ENCODE data around the gene KANSL1L. TPM values are rescaled to one million over a fixed set of nuclear protein-coding genes. Genes with fewer than 3 reads are reported as not detected.

The KANSL1L gene
- polyA plus RNA-seq, 1 donor (not counting 4 experiments of a cell fraction or from before 2014, with no cell fraction given): 4.7 TPM

DNA sequence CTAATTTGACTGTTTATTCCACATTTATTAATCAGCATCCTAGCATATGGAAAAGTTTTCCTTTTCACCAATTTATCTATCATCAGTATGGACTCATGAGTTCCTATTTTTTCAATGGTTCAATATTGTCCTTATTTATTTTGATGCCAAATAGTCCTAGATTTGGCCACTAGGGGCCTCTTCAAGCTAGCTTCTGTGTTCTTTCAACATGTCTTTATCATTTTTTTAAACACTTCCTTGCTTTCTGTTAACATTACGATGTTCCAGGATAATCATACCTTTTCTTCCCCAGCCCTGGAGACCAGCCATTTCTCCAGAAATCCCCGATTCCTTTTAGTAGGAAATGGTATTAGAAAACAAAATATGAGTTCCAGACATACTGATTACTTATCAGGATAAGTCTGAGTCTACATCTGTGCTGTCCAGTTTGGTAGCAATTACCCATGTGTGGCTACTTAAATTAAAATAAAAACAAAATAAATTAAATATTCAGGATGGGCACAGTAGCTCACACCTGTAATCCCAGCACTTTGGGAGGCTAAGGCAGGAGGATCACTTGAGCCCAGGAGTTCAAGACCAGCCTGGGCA is 98.2 kb downstream of the KANSL1L start:
- no peak overlapping the region for H3K4me2 ChIP-seq (ENCODE audit: control insufficient read depth, extremely low read depth, insufficient read depth, low read depth, low read length)
- H3K4me3 ChIP-seq (ENCODE audit: control insufficient read depth in 2 of 3, extremely low read depth in 1 of 3, insufficient read depth in 2 of 3, low read depth in 1 of 3, low read length in 3 of 3): no peak overlapping the region
- H3K9me1 ChIP-seq (ENCODE audit: control insufficient read depth, extremely low read depth, insufficient read depth, low read length): no peaks in the 10 kb centered on the region
- H4K20me1 ChIP-seq (ENCODE audit: control insufficient read depth, extremely low read depth, insufficient read depth, low read length): no peaks in the 10 kb centered on the region
- H3K36me3 ChIP-seq (ENCODE audit: control insufficient read depth in 2 of 2, extremely low read depth in 1 of 2, insufficient read depth in 2 of 2, low read length in 2 of 2): no peaks in the 10 kb centered on the region
- H3K27me3 ChIP-seq (ENCODE audit: control insufficient read depth, extremely low read depth, insufficient read depth, low read length): no peaks in the 10 kb centered on the region
- dilution Hi-C loops (cut with MboI; ENCODE audit: extremely low pct_ligation_motif_present, low sequenced_read_pairs): no loop called here
- H3K9ac ChIP-seq (ENCODE audit: control insufficient read depth, extremely low read depth, insufficient read depth, low read length): no peak overlapping the region
- H3K27ac ChIP-seq (ENCODE audit: control insufficient read depth, insufficient read depth, low read length): no peak overlapping the region
- peak overlapping the region; percentile 60 for H2AFZ ChIP-seq (ENCODE audit: control insufficient read depth, low read length)
- DNase-seq (ENCODE audit: low read depth, low spot score) (no peak), FAIRE-seq (no peak)
- no peaks in the 10 kb centered on the region for H3K4me1 ChIP-seq (ENCODE audit: control insufficient read depth, extremely low read depth, insufficient read depth, low read length)
- TF ChIP-seq, protein P1, sequence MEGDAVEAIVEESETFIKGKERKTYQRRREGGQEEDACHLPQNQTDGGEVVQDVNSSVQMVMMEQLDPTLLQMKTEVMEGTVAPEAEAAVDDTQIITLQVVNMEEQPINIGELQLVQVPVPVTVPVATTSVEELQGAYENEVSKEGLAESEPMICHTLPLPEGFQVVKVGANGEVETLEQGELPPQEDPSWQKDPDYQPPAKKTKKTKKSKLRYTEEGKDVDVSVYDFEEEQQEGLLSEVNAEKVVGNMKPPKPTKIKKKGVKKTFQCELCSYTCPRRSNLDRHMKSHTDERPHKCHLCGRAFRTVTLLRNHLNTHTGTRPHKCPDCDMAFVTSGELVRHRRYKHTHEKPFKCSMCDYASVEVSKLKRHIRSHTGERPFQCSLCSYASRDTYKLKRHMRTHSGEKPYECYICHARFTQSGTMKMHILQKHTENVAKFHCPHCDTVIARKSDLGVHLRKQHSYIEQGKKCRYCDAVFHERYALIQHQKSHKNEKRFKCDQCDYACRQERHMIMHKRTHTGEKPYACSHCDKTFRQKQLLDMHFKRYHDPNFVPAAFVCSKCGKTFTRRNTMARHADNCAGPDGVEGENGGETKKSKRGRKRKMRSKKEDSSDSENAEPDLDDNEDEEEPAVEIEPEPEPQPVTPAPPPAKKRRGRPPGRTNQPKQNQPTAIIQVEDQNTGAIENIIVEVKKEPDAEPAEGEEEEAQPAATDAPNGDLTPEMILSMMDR (optimal IDR thresholded peaks at IDR 0.05 in 1 of 3, IDR thresholded peaks at IDR 0.05 in 1 of 3, conservative IDR thresholded peaks at IDR 0.05 in 1 of 3; ENCODE audit: extremely low read depth in 1 of 3, insufficient read depth in 2 of 3, low read length in 3 of 3): peak in 2 of 3 experiments; percentile 50 to 54
- no peak for TF ChIP-seq EZH2 (IDR thresholded peaks at IDR 0.05; ENCODE audit: low read length)
- H3K9me3 ChIP-seq (ENCODE audit: control insufficient read depth, low read depth, low read length): no peaks in the 10 kb centered on the region
- no peaks in the 10 kb centered on the region for H3K79me2 ChIP-seq (ENCODE audit: control insufficient read depth, insufficient read depth, low read length)

DNA sequence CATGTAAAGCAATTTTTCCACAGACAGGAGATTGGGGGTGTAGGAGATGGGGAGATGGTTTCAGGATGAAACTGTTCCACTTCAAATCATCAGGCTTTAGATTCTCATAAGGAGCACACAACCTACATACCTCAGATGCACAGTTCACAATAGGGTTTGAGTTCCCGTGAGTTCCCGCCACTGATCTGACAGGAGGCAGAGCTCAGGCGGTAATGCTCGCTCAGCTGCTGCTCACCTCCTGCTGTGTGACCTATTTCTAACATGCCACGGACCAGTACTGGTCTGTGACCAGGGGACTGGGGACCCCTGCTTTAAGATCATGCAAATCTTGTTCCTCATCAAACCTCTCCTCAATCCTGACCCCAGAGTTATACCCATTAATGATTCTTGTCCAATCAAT is 98.7 kb downstream of the KANSL1L start:
- dilution Hi-C loops (cut with MboI; ENCODE audit: extremely low pct_ligation_motif_present, low sequenced_read_pairs): no loop called here
- TF ChIP-seq, protein P1 (optimal IDR thresholded peaks at IDR 0.05 in 1 of 3, IDR thresholded peaks at IDR 0.05 in 1 of 3, conservative IDR thresholded peaks at IDR 0.05 in 1 of 3; ENCODE audit: extremely low read depth in 1 of 3, insufficient read depth in 2 of 3, low read length in 3 of 3): no peak
- TF ChIP-seq EZH2 (IDR thresholded peaks at IDR 0.05; ENCODE audit: low read length): no peak
- no peaks in the 10 kb centered on the region for H4K20me1 ChIP-seq (ENCODE audit: control insufficient read depth, extremely low read depth, insufficient read depth, low read length)
- no peak overlapping the region for H2AFZ ChIP-seq (ENCODE audit: control insufficient read depth, low read length)
- H3K9me1 ChIP-seq (ENCODE audit: control insufficient read depth, extremely low read depth, insufficient read depth, low read length): no peaks in the 10 kb centered on the region
- H3K9ac ChIP-seq (ENCODE audit: control insufficient read depth, extremely low read depth, insufficient read depth, low read length): no peak overlapping the region
- FAIRE-seq: no peak
- no peak overlapping the region for H3K27ac ChIP-seq (ENCODE audit: control insufficient read depth, insufficient read depth, low read length)
- H3K36me3 ChIP-seq (ENCODE audit: control insufficient read depth in 2 of 2, extremely low read depth in 1 of 2, insufficient read depth in 2 of 2, low read length in 2 of 2): no peaks in the 10 kb centered on the region
- H3K9me3 ChIP-seq (ENCODE audit: control insufficient read depth, low read depth, low read length): no peaks in the 10 kb centered on the region
- no peak overlapping the region for H3K4me2 ChIP-seq (ENCODE audit: control insufficient read depth, extremely low read depth, insufficient read depth, low read depth, low read length)
- DNase-seq (ENCODE audit: low read depth, low spot score): no peak
- H3K4me1 ChIP-seq (ENCODE audit: control insufficient read depth, extremely low read depth, insufficient read depth, low read length): no peaks in the 10 kb centered on the region
- no peaks in the 10 kb centered on the region for H3K27me3 ChIP-seq (ENCODE audit: control insufficient read depth, extremely low read depth, insufficient read depth, low read length)
- no peak overlapping the region for H3K4me3 ChIP-seq (ENCODE audit: control insufficient read depth in 2 of 3, extremely low read depth in 1 of 3, insufficient read depth in 2 of 3, low read depth in 1 of 3, low read length in 3 of 3)
- no peaks in the 10 kb centered on the region for H3K79me2 ChIP-seq (ENCODE audit: control insufficient read depth, insufficient read depth, low read length)

Measured in keratinocyte (primary cell).